DMS79 treated with DMSO at 0.1 percent for 48 hours (cell line): ENCODE data around the gene KLHL22.
"Not testable (repeated sequence)": the region's sequence is repeated elsewhere in the genome, so short reads cannot be mapped to it uniquely, and the experiment has no call there.

ENCODE experiments used
- DNase-seq: peaks from one replicate; lab custom pipeline; 2025; lab: John Stamatoyannopoulos, UW

The KLHL22 gene

GRCh38 chr22:20494978-20495860, at the start of gene KLHL22:
KLHL22 (minus strand) TSS chr22:20495795; CDS start chr22:20489211, 6,584 bp downstream.
- DNase-seq = peak; percentile 40

DNA sequence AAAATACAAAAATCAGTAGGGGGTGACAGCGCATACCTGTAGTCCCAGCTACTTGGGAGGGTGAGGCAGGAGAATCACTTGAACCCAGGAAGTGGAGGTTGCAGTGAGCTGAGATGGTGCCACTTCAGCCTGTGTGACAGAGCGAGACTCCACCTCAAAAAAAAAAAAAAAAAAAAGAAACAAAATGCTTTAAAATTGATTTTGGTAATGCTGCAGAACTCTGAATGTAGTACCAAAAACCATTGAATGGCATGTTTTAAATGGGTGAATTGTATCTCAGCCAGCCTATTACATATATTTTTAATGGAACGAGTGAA, 49.7 kb upstream of the KLHL22 start:
- not testable (repeated sequence) for DNase-seq

GRCh38 chr22:20542736-20543135, 47.1 kb upstream of the KLHL22 start:
- DNase-seq = no peak

GRCh38 chr22:20542055-20542454, 46.5 kb upstream of the KLHL22 start:
- DNase-seq = no peak

GRCh38 chr22:20538875-20539274, 43.3 kb upstream of the KLHL22 start:
- not testable (repeated sequence) for DNase-seq

- no peak for DNase-seq
Observed at GRCh38 chr22:20537983-20538382, 42.4 kb upstream of the KLHL22 start.

DNA sequence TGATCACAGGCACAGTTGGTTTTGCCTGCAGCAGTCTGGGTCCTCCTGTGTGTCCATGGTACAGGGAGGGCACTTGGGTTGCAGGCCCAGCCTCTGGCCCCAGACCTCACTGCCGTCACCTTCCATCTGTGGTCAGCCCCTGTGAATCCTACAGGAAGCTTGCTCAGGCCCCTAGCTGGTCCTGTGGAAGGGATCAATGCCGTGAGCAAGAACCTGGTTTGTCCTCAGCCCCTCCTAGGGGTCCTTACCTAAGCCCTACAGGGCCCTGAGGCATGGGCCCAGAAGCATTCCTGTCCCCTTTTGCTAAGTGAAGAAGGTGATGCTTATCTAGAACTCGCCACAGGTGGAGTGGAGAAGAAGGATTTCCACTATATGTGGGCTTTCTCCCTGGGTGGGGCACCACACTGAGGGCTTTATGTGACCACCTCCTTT, 41.7 kb upstream of the KLHL22 start:
- no peak for DNase-seq

- peak; percentile 55 for DNase-seq
Observed at GRCh38 chr22:20536590-20537324, 41.2 kb upstream of the KLHL22 start.

DNA sequence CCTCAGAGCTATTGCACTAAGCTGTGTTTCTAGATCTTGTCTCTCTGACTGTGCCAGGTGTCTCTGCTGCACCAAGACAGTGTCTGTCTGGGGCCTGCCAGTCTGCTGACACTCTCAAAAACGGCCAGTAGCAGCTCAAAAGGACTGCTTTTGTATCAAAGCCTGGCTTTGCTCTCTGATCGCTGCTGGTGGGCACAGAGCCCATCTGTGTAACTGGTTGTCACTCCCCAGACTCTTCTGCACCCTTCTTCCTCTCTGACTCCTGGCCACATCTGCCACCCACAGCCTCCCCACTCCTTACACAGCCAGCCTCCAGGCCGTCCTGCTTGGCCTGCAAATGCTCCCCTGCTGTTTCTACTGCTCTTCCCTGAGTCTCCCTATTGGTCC, 38.3 kb upstream of the KLHL22 start:
- no peak for DNase-seq

GRCh38 chr22:20533095-20533878, 37.7 kb upstream of the KLHL22 start:
- DNase-seq = no peak

DNA sequence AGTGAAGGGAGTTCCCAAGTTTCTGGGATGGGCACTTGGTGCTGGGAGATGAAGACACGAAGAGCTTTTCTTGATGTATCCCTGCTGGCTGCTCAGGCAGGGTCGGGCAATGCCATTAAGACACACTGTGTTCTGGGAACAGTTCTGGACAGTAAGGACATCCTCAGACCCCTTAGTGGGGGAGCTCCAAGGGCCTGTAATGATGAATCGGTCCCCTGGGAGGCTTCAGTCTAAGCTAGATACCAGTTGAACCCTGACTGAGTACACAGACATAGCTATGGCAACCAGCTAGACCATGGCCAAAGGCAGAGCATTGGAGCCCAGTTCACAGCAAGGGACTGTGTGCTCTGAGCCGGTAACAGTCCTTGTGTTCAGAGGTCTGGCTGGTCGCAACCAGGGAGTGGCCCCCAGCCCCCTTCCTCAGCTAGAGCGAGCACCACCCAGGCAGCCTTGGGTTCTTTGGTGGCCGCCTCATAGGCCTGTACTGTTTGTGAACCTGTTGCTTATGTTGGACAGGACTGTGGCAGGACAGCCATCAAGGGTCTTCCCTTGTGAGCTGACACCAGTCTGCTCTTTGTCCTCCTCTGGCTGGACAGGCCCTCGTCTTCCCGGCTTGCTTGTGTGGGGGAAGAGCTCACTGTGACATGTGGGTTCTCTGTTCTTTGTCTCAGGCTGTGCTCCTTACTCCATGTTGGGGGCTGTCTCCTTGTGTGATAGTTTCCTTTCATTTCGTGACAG, 36.8 kb upstream of the KLHL22 start:
- DNase-seq = no peak

DNA sequence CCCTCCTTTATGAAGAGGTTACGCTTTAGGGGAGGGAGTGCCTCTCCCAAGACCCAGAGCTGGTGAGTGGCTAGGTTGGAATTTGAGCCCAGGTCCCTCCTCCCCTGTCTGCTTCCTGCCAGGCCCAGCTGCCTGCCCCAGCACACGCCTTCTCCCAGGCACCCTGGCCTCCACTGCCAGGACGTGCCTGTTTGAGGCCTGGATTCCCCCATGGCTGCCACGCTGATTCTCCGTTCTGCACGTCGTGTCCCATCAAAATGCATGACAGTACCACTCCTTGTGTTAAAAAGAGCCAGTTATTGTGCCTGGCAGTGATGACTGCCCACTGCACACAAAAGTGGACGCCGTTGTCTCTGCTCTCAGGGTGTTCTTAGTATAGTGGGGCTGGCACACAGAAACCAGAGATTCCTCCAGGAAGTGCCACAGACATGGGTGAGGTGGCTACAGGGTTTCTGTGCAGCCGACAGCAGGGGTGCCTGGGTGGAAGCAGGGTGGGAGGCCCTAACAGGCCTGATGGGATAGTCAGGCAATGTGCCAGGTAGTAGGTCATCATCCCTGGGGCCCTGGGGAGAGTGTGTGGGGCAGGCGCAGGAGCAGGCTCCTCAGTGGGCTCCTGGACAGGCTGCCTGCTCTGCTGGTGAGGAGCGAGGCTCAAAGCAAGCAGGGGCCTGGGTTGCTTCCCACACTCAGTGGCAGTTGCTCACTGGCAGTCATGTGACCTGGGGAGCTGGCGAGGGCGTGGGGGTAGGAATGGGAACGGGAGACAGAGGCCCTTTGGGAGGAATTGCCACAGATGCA, 36.0 kb upstream of the KLHL22 start:
- DNase-seq = peak; percentile 21

GRCh38 chr22:20531154-20531403, 35.5 kb upstream of the KLHL22 start:
- DNase-seq = no peak

GRCh38 chr22:20530368-20531153, 35.0 kb upstream of the KLHL22 start:
- DNase-seq = no peak

- no peak for DNase-seq
Observed at GRCh38 chr22:20528405-20528978, 32.9 kb upstream of the KLHL22 start.

GRCh38 chr22:20526628-20527355, 31.2 kb upstream of the KLHL22 start:
- no peak for DNase-seq

- no peak for DNase-seq
Observed at GRCh38 chr22:20526305-20526627, 30.7 kb upstream of the KLHL22 start.

DNA sequence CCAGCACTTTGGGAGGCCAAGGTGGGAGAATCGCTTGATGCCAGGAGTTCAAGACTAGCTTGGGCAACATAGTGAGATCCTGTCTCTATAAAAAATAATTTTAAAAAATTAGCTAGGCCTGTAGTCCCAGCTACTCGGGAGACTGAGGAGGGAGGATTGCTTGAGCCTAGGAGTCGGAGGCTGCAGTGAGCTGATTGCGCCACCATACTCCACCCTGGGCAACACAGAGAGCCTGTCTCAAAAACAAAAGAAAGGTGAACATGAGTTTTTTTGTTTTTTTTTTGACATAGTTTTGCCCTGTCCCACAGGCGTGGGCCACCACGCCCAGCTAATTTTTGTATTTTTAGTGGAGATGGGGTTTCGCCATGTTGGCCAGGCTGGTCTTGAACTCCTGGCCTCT, 29.5 kb upstream of the KLHL22 start:
- no peak for DNase-seq

DNA sequence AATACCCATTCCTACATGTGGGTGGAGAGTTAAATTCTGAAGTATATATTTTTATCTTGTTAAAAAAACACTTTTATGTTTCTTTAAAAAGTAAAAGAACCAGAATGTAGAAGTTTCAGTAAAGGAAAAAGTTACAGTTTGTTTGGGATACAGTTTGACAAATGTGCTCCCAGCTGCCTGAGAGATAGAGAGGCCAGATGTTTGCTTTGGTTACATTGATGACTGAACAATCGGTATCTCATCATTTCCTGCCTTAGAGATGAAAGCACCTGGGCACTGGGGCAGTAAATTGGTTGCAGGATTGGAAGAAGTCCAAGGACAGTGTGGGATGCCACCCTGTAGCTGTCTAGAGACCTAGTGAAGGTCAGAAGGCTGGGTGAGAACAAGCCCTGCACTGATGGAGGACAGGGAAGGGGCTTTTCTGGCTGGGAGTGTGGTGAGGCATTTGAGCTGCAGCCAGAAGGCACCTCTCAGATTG, 28.4 kb upstream of the KLHL22 start:
- DNase-seq = no peak
